ENCODE measurements around the gene SLC37A1. TPM values are rescaled to one million over a fixed set of nuclear protein-coding genes. Genes with fewer than 3 reads are reported as not detected.

SLC37A1 gene
- total RNA-seq, 2 experiments from 2014 or later: 18.2 to 19.3 TPM

- Mint-ChIP-seq H3K36me3 (ENCODE audit: low read depth) (peaks cover 35% of the 10 kb centered on the region), H3K4me3 (no peak overlapping the region), H3K27ac (no peak overlapping the region), H3K4me1 (no peaks in the 10 kb centered on the region), H3K27me3 (no peaks in the 10 kb centered on the region), H3K9me3 (ENCODE audit: low read depth) (peaks cover 8% of the 10 kb centered on the region)
- intact Hi-C loops (cut with DNase I, micrococcal nuclease): no loop called here
- CTCF ChIA-PET: no interaction called here
- POLR2A ChIA-PET: no interaction called here
- no peak for DNase-seq
- no peak for ATAC-seq
Observed at GRCh38 chr21:42574234-42575027, 60.8 kb downstream of the SLC37A1 start.

GRCh38 chr21:42575111-42575510 lies 61.5 kb downstream of the SLC37A1 start:
- H3K9me3 Mint-ChIP-seq (ENCODE audit: low read depth): peaks cover 8% of the 10 kb centered on the region
- ChIA-PET CTCF (no interaction called here), POLR2A (no interaction called here)
- no peak overlapping the region for H3K4me3 Mint-ChIP-seq
- no peak overlapping the region for H3K27ac Mint-ChIP-seq
- H3K4me1 Mint-ChIP-seq: no peaks in the 10 kb centered on the region
- DNase-seq: no peak
- no peaks in the 10 kb centered on the region for H3K27me3 Mint-ChIP-seq
- no peak for ATAC-seq
- peaks cover 32% of the 10 kb centered on the region for H3K36me3 Mint-ChIP-seq (ENCODE audit: low read depth)
- intact Hi-C loops (cut with DNase I, micrococcal nuclease): no loop called here

DNA sequence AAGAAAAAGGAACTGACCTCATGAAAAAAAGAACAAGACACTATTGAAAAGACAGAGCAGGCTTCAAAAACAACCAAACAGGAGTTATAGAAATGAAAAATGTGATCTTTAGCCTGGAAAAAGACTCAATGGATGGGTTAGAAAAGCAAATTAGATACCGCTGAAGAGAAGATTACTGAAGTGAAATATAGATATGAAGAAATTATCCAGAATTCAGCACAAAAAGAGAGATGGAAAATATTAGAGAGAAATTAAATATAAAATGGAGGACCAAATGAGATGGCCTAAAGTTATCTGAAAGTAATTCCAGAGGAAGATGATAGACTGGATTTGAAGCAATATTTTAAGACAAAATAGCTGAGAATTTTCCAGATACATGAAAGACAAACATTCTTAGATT lies 63.0 kb downstream of the SLC37A1 start:
- H3K36me3 Mint-ChIP-seq (ENCODE audit: low read depth): peaks cover 23% of the 10 kb centered on the region
- intact Hi-C loops (cut with DNase I, micrococcal nuclease): no loop called here
- H3K9me3 Mint-ChIP-seq (ENCODE audit: low read depth): peaks cover 8% of the 10 kb centered on the region
- ATAC-seq (no peak), DNase-seq (no peak)
- no peak overlapping the region for H3K4me3 Mint-ChIP-seq
- CTCF ChIA-PET: no interaction called here
- H3K4me1 Mint-ChIP-seq: no peaks in the 10 kb centered on the region
- no peaks in the 10 kb centered on the region for H3K27me3 Mint-ChIP-seq
- POLR2A ChIA-PET: no interaction called here
- no peak overlapping the region for H3K27ac Mint-ChIP-seq

DNA sequence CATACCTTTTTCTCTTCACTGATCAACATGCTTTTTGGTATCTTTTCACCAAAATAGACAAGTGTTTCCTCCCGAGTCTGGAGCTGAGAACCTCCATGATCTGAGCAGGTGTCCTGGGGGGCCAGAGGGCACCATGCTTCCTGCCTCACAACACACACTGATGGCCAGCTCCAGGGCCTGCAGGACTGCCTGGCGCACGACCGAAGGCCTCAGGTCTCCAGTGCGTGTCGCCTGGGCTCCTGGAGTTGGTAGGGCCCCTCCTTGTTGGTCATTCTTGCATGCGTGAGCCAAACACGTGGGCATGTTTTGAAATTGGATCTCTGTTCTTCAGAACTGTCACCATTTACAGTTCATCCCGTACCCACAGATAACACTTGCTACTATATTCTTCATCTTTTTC lies 64.4 kb downstream of the SLC37A1 start:
- CTCF ChIA-PET: interaction anchor here (0.6 to 1.9 kb wide), 4 partner anchors 15 to 240 kb away, joined by 3 to 5 read pairs (median 3); no protein-coding TSS in a partner anchor
- H3K36me3 Mint-ChIP-seq (ENCODE audit: low read depth): peaks cover 20% of the 10 kb centered on the region

DNA sequence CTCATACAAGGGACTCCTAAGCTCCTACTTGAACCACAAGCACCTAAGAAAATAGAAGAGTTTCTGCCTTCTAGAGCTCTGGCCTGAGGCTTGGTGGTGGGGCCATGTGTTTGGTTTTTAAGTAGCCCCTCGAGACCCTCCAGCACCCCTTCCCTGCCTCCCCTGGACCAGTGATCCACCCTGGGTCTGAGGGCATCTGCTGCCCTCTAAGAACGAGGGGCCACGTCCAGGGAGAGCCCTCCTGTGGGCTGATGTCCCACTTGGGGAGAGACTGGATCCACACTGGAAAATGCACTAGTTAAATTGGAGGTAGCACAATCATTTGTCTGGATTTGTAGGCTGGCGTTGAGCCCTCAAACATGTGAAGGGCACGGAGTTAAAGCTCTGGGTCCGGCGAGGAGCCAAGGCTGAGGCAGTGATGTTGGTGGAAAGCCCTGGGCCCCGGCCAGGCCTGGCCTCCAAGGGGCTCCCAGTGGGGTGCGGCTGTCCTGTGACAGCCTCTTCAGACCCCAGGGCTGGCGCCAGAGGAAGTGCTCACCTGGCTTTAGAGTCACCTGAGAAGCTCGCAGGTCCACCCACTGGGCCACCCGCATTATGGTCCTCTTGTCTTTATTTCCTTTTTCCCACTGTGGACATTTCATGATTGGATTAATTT lies 65.2 kb downstream of the SLC37A1 start:
- DNase-seq (no peak), ATAC-seq (no peak)
- intact Hi-C loops (cut with DNase I, micrococcal nuclease): no loop called here
- Mint-ChIP-seq H3K36me3 (ENCODE audit: low read depth) (peaks cover 15% of the 10 kb centered on the region), H3K4me1 (no peaks in the 10 kb centered on the region), H3K27ac (no peak overlapping the region), H3K27me3 (no peaks in the 10 kb centered on the region), H3K9me3 (ENCODE audit: low read depth) (peaks cover 8% of the 10 kb centered on the region), H3K4me3 (no peak overlapping the region)
- POLR2A ChIA-PET: interaction anchor here (0.5 kb wide), 1 partner anchor 32 kb away, joined by 3 read pairs; no protein-coding TSS in a partner anchor
- CTCF ChIA-PET: interaction anchor here (0.6 to 1.9 kb wide), 4 partner anchors 14 to 239 kb away, joined by 3 to 5 read pairs (median 3); no protein-coding TSS in a partner anchor

More for the DNA sequence above, 64.4 kb downstream of the SLC37A1 start:
- no peaks in the 10 kb centered on the region for H3K27me3 Mint-ChIP-seq
- peaks cover 8% of the 10 kb centered on the region for H3K9me3 Mint-ChIP-seq (ENCODE audit: low read depth)
- H3K27ac Mint-ChIP-seq: no peak overlapping the region
- DNase-seq: no peak
- H3K4me3 Mint-ChIP-seq: no peak overlapping the region
- no peak for ATAC-seq
- intact Hi-C loops (cut with DNase I, micrococcal nuclease): no loop called here
- H3K4me1 Mint-ChIP-seq: no peaks in the 10 kb centered on the region
- POLR2A ChIA-PET: interaction anchor here (0.5 kb wide), 1 partner anchor 36 kb away, joined by 4 read pairs; no protein-coding TSS in a partner anchor

DNA sequence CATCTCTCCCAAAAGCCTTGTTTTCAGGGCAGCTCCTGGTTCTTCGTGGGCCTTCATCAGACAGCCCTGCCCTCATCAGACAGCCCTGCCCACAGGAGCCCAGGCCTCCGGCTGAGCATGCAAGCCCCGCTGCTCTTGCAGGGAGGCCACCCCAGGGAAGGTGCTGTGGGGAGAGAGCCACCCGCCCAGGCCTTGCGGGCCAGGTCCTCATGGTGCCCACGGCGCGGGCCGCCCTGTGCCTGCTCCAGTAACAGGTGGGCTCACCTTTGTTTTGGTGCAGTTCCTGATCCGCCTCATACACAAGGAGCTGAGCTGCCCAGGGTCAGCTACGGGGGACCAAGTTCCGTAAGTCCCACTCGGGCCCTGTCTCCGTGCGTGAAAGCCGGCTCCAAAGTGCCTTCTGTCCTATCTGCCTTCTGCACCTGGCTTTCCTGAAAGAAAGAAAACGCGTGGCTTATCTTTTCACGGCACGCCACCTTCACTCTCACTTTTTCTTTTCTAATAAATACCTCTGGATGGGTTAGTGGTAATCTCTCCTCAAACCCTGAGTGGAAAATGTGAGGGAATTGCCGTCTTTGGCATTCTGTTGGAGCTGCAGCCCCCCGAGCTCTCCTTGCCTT lies 65.9 kb downstream of the SLC37A1 start:
- H3K27ac Mint-ChIP-seq: no peak overlapping the region
- peaks cover 8% of the 10 kb centered on the region for H3K9me3 Mint-ChIP-seq (ENCODE audit: low read depth)
- no peak for ATAC-seq
- no peaks in the 10 kb centered on the region for H3K4me1 Mint-ChIP-seq
- POLR2A ChIA-PET: interaction anchor here (0.5 kb wide), 1 partner anchor 31 kb away, joined by 3 read pairs; no protein-coding TSS in a partner anchor
- intact Hi-C loops (cut with DNase I, micrococcal nuclease): no loop called here
- DNase-seq: no peak
- CTCF ChIA-PET: no interaction called here
- no peak overlapping the region for H3K4me3 Mint-ChIP-seq
- H3K27me3 Mint-ChIP-seq: no peaks in the 10 kb centered on the region
- peaks cover 15% of the 10 kb centered on the region for H3K36me3 Mint-ChIP-seq (ENCODE audit: low read depth)

- intact Hi-C loops (cut with DNase I, micrococcal nuclease): no loop called here
- CTCF ChIA-PET: no interaction called here
- ATAC-seq (no peak), DNase-seq (no peak)
- Mint-ChIP-seq H3K27ac (no peak overlapping the region), H3K4me3 (no peak overlapping the region), H3K27me3 (no peaks in the 10 kb centered on the region), H3K9me3 (ENCODE audit: low read depth) (peaks cover 8% of the 10 kb centered on the region), H3K4me1 (no peaks in the 10 kb centered on the region), H3K36me3 (ENCODE audit: low read depth) (peaks cover 15% of the 10 kb centered on the region)
- POLR2A ChIA-PET: no interaction called here
Observed at GRCh38 chr21:42580076-42580792, 66.6 kb downstream of the SLC37A1 start.

GRCh38 chr21:42580793-42581321 lies 67.2 kb downstream of the SLC37A1 start:
- Mint-ChIP-seq H3K4me1 (no peaks in the 10 kb centered on the region), H3K27me3 (no peaks in the 10 kb centered on the region), H3K27ac (no peak overlapping the region), H3K4me3 (no peak overlapping the region), H3K36me3 (ENCODE audit: low read depth) (peaks cover 10% of the 10 kb centered on the region), H3K9me3 (ENCODE audit: low read depth) (peaks cover 8% of the 10 kb centered on the region)
- intact Hi-C loops (cut with DNase I, micrococcal nuclease): no loop called here
- ATAC-seq (no peak), DNase-seq (peak; percentile 1)
- POLR2A ChIA-PET: no interaction called here
- CTCF ChIA-PET: no interaction called here

DNA sequence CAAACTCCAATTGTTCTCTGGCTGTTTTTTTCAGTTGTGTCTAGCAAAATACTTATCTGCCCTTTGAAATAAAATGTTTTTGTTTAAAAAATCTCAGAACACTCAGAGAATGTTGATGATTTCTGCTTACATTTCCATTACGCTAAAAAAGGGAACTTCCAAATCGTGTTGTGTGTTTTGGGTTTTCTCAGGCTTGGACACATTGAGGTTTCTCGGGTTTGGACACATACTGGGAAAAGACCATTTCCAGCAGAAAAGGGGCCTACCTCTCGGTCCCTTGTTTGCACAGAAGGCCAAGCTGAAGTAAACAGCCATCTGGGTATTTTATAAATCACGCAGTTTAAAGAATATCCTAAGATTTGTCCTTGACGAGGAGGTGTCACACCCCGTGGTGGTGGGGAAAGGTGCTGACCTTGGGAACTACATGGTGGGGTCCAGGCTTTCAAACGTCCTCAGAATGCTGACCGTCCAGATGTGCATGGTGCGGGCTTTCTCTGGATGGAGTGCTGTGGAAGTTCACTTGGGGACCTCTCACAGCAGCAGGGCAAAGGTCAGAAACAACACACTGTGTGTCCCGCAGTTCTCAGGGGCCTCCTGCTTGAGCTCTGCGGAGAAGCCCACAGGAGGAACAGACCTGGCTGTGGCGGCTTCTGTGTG lies 67.8 kb downstream of the SLC37A1 start:
- Mint-ChIP-seq H3K9me3 (ENCODE audit: low read depth) (peaks cover 3% of the 10 kb centered on the region), H3K27me3 (no peaks in the 10 kb centered on the region), H3K4me1 (no peaks in the 10 kb centered on the region), H3K27ac (no peak overlapping the region), H3K36me3 (ENCODE audit: low read depth) (peaks cover 5% of the 10 kb centered on the region), H3K4me3 (no peak overlapping the region)
- ATAC-seq (no peak), DNase-seq (peak; percentile 1)
- CTCF ChIA-PET: no interaction called here
- POLR2A ChIA-PET: no interaction called here
- intact Hi-C loops (cut with DNase I, micrococcal nuclease): no loop called here

DNA sequence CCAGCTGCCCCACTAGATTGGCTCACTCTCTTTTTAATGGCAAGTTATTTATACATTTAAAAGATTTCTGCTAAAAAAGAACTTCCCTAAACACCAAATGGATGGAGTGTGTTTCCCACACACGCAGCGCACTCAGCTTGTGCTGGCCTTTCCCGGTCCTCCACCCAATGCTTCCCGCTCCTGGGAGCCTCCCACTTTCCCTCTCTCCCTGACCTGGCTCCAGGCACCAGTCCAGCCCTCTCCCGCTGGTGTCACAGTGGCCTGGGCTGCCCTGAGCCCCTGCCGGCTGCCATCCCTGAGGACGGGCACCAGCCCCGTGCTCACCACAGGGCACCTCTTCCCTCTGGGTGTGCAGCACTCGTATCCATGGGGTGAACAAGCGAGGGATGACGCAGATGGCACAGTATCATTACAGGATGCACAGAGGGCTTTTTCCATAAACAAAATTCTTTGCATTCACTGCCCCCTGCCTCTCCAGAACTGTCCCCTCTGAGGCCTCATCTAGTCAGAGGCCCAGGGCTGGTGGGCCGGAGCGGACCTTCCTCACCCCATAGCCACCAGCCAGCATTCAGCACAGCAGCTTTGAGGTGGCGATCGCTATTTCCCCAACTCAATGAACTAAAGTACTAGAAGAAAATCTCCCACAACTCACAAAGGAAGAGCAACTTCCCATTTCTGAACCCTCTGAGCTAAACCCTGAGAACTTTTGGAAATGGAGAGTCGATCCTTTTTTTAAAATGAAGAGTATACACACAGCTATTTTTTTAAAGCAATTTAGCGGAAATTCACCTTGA lies 68.5 kb downstream of the SLC37A1 start:
- Mint-ChIP-seq H3K4me3 (no peak overlapping the region), H3K27ac (no peak overlapping the region), H3K9me3 (ENCODE audit: low read depth) (no peaks in the 10 kb centered on the region), H3K27me3 (no peaks in the 10 kb centered on the region), H3K36me3 (ENCODE audit: low read depth) (no peaks in the 10 kb centered on the region), H3K4me1 (no peaks in the 10 kb centered on the region)
- POLR2A ChIA-PET: no interaction called here
- ATAC-seq (no peak), DNase-seq (peak; percentile 2)
- intact Hi-C loops (cut with DNase I, micrococcal nuclease): no loop called here
- CTCF ChIA-PET: interaction anchor here (1.5 kb wide), 1 partner anchor 11 kb away, joined by 6 read pairs; no protein-coding TSS in a partner anchor

Data from activated CD4-positive, alpha-beta T cell treated with anti-CD3 and anti-CD28 coated beads for 36 hours (primary cell).